ENCODE measurements around the gene NDUFAF2.

NDUFAF2 gene

GRCh38 chr5:61001647-61002046 is 56.6 kb downstream of the NDUFAF2 start:
- TF ChIP-seq, protein P1, sequence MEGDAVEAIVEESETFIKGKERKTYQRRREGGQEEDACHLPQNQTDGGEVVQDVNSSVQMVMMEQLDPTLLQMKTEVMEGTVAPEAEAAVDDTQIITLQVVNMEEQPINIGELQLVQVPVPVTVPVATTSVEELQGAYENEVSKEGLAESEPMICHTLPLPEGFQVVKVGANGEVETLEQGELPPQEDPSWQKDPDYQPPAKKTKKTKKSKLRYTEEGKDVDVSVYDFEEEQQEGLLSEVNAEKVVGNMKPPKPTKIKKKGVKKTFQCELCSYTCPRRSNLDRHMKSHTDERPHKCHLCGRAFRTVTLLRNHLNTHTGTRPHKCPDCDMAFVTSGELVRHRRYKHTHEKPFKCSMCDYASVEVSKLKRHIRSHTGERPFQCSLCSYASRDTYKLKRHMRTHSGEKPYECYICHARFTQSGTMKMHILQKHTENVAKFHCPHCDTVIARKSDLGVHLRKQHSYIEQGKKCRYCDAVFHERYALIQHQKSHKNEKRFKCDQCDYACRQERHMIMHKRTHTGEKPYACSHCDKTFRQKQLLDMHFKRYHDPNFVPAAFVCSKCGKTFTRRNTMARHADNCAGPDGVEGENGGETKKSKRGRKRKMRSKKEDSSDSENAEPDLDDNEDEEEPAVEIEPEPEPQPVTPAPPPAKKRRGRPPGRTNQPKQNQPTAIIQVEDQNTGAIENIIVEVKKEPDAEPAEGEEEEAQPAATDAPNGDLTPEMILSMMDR (IDR thresholded peaks at IDR 0.05; ENCODE audit: insufficient read depth, low read depth, low read length, missing control alignments): no peak
- no peak for DNase-seq (ENCODE audit: low read depth)

GRCh38 chr5:61002611-61003355 is 57.8 kb downstream of the NDUFAF2 start:
- no peak for DNase-seq (ENCODE audit: low read depth)
- H3K4me3 ChIP-seq (ENCODE audit: low read depth, low read length): no peak overlapping the region
- TF ChIP-seq, protein P1 (IDR thresholded peaks at IDR 0.05; ENCODE audit: insufficient read depth, low read depth, low read length, missing control alignments): no peak

More at GRCh38 chr5:61001647-61002046, 56.6 kb downstream of the NDUFAF2 start:
- no peak overlapping the region for H3K4me3 ChIP-seq (ENCODE audit: low read depth, low read length)

DNA sequence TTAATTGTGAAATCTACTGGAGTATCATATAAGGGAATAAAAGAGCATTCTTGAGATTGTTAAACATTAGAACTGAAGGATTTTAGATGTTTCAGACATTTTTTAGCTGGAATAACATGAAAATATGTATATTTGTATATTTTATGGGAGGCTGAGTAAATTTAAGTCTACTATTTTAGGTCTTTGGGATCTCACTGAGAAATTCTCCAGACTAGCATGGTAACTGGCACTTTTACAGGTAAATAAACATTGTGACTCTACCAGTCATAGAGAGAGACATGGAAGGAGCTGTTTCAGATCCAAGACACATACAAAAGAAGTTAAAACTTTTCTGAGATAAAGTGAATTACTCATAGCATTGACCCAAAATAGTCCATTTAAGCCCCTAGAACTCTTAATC is 59.4 kb downstream of the NDUFAF2 start:
- TF ChIP-seq, protein P1 (IDR thresholded peaks at IDR 0.05; ENCODE audit: insufficient read depth, low read depth, low read length, missing control alignments): no peak
- no peak overlapping the region for H3K4me3 ChIP-seq (ENCODE audit: low read depth, low read length)
- DNase-seq (ENCODE audit: low read depth): no peak

- no peak overlapping the region for H3K4me3 ChIP-seq (ENCODE audit: low read depth, low read length)
- no peak for DNase-seq (ENCODE audit: low read depth)
- TF ChIP-seq, protein P1 (IDR thresholded peaks at IDR 0.05; ENCODE audit: insufficient read depth, low read depth, low read length, missing control alignments): no peak
Observed at GRCh38 chr5:61009907-61010306, 64.9 kb downstream of the NDUFAF2 start.

GRCh38 chr5:61010467-61011454 is 65.8 kb downstream of the NDUFAF2 start:
- no peak overlapping the region for H3K4me3 ChIP-seq (ENCODE audit: low read depth, low read length)
- TF ChIP-seq, protein P1 (IDR thresholded peaks at IDR 0.05; ENCODE audit: insufficient read depth, low read depth, low read length, missing control alignments): no peak
- no peak for DNase-seq (ENCODE audit: low read depth)

DNA sequence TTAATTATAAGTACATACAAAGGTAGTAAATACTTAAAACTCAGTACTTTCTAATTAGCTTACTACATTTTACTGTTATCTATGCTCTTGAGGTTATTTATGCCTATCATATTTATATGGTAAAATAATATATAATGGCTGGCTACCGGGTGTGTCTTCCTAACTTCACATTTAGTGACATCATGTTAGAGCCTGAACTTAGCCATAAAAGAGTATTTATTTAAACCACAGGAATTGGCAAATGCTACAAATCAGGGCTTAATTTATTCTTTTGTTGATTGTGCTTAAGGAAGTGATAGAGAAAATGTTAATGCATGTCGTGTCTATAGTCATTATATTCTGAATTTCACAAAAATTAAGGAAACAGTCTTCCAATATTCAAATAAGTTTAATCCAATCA is 73.1 kb downstream of the NDUFAF2 start:
- no peak for DNase-seq (ENCODE audit: low read depth)
- TF ChIP-seq, protein P1 (IDR thresholded peaks at IDR 0.05; ENCODE audit: insufficient read depth, low read depth, low read length, missing control alignments): no peak
- H3K4me3 ChIP-seq (ENCODE audit: low read depth, low read length): no peak overlapping the region

Data from GM12865 (cell line).